GM12878 (cell line): ENCODE data around the gene DCTN1.

Experiments
- CREB1 ChIP-seq: IDR thresholded peaks from 2 replicates; pipeline ENCODE4 v1.6.1; 2012; ENCODE audit warnings: low read depth, mild to moderate bottlenecking, inconsistent platforms
- CTCF ChIP-seq, 3 experiments: IDR thresholded peaks in 2 of 3; conservative IDR thresholded peaks in 1 of 3; 2 replicates each; pipeline ENCODE4 v1.5.1; 2011; ENCODE audit warnings: low read depth in 3 of 3, low read length in 3 of 3, mild to moderate bottlenecking in 3 of 3, control low read depth in 2 of 3, moderate library complexity in 2 of 3, inconsistent platforms in 1 of 3, mixed read lengths in 1 of 3; ENCODE audit not compliant: control insufficient read depth in 2 of 3, insufficient read depth in 1 of 3; ENCODE audit errors: extremely low read depth in 1 of 3
- EZH2 ChIP-seq: IDR thresholded peaks from 2 replicates; pipeline ENCODE4 v1.6.1; 2012; ENCODE audit warnings: low read depth, mild to moderate bottlenecking, control low read depth, inconsistent platforms, low read length, borderline replicate concordance; ENCODE audit not compliant: control insufficient read depth
- FOS ChIP-seq: IDR thresholded peaks from 3 replicates; pipeline ENCODE4 v1.6.1; 2011; ENCODE audit warnings: borderline replicate concordance; ENCODE audit not compliant: insufficient read length; ENCODE audit errors: extremely low read depth
- NFYB ChIP-seq: IDR thresholded peaks from 2 replicates; pipeline ENCODE4 v1.6.1; 2011; ENCODE audit warnings: low read depth, mild to moderate bottlenecking, low read length, improper control_type of control experiment, moderate library complexity; ENCODE audit not compliant: insufficient read depth
- RB1 ChIP-seq: fragments of 450-650 bp; formaldehyde crosslinking; IDR thresholded peaks from 2 replicates; pipeline ENCODE4 v1.6.1; 2017; ENCODE audit warnings: mild to moderate bottlenecking, borderline replicate concordance
- ZNF274 ChIP-seq: IDR thresholded peaks from one replicate; pipeline ENCODE4 v1.8.0; 2011; ENCODE audit not compliant: insufficient read length, insufficient read depth

GRCh38 chr2:74421221-74421870 lies 41.2 kb upstream of the DCTN1 start, which contains the start of the genes C2orf81 and WDR54:
- TF ChIP-seq RB1 (peak; percentile 88; the same call in 1 of the 2 replicates), ZNF274 (no peak), NFYB (no peak), CREB1 (peak; percentile 60; the same call in 1 of the 2 replicates), FOS (no peak), EZH2 (no peak), CTCF (IDR thresholded peaks at IDR 0.05 in 2 of 3, conservative IDR thresholded peaks at IDR 0.05 in 1 of 3; ENCODE audit: control insufficient read depth in 2 of 3, extremely low read depth in 1 of 3, insufficient read depth in 1 of 3, low read depth in 3 of 3, low read length in 3 of 3) (no peak)
